ENCODE results near the gene NPIPB9. TPM values are rescaled to one million over a fixed set of nuclear protein-coding genes. Genes with fewer than 3 reads are reported as not detected.
"Not testable (repeated sequence)": the region's sequence is repeated elsewhere in the genome, so short reads cannot be mapped to it uniquely, and the experiment has no call there.

NPIPB9 gene
- total and polyA plus RNA-seq, 11 donors: 0.18 to 1.6 (median 0.89) TPM; not detected in 3

GRCh38 chr16:28746618-28747350, 4.8 kb upstream of the NPIPB9 start:
- ATAC-seq; H3K4me3 ChIP-seq; H3K36me3 ChIP-seq; H3K9me3 ChIP-seq; H3K27ac ChIP-seq; intact Hi-C loops (cut with DNase I); H3K4me1 ChIP-seq; H3K27me3 ChIP-seq: not testable (repeated sequence)
- DNase-seq: peak in 1 of 5 donors; percentile 17
- WGBS, 4 donors: 21 to 38% (median 29%) methylated on average over 8 to 23 of the region's 62 CpGs

GRCh38 chr16:28749997-28750465, 1.6 kb upstream of the NPIPB9 start:
- H3K4me1 ChIP-seq; intact Hi-C loops (cut with DNase I); H3K9me3 ChIP-seq; H3K36me3 ChIP-seq; H3K27me3 ChIP-seq; H3K27ac ChIP-seq: not testable (repeated sequence)
- ATAC-seq: peak; percentile 96 to 99 (median 98)
- TF ChIP-seq CTCF (IDR thresholded peaks at IDR 0.05): peak in 6 of 12 donors; percentile 18 to 36 (median 30)
- DNase-seq: peak; percentile 18 to 46 (median 31)
- peak overlapping the region in 7 of 12 donors; percentile 20 to 42 (median 29) for H3K4me3 ChIP-seq
- 11 to 20% (median 14%) methylated on average over 17 to 25 of the region's 33 CpGs for WGBS, 4 donors

- H3K4me1 ChIP-seq; H3K27me3 ChIP-seq; H3K9me3 ChIP-seq; DNase-seq; intact Hi-C loops (cut with DNase I); H3K27ac ChIP-seq; H3K36me3 ChIP-seq: not testable (repeated sequence)
- no CpG with 5 or more reads among the region's 48 CpGs for WGBS, 4 donors
- peak overlapping the region in 2 of 12 donors; percentile 29 to 42 for H3K4me3 ChIP-seq
- peak in 3 of 4 donors; percentile 20 to 84 (median 80) for ATAC-seq
Measured at GRCh38 chr16:28750469-28751067, 1.0 kb upstream of the NPIPB9 start.

- H3K9me3 ChIP-seq; H3K27me3 ChIP-seq; H3K27ac ChIP-seq; intact Hi-C loops (cut with DNase I); H3K4me3 ChIP-seq; H3K4me1 ChIP-seq; H3K36me3 ChIP-seq; ATAC-seq; DNase-seq: not testable (repeated sequence)
- no CpG with 5 or more reads among the region's 6 CpGs for WGBS, 4 donors
Measured at GRCh38 chr16:28781697-28782096, 30.1 kb downstream of the NPIPB9 start.

GRCh38 chr16:28782357-28782756, 30.8 kb downstream of the NPIPB9 start:
- H3K27ac ChIP-seq; H3K27me3 ChIP-seq; H3K4me3 ChIP-seq; H3K36me3 ChIP-seq; H3K4me1 ChIP-seq; H3K9me3 ChIP-seq; ATAC-seq; DNase-seq; intact Hi-C loops (cut with DNase I): not testable (repeated sequence)
- WGBS, 4 donors: no CpG with 5 or more reads among the region's 4 CpGs

GRCh38 chr16:28802235-28803019, 50.8 kb downstream of the NPIPB9 start:
- H3K4me1 ChIP-seq; H3K27me3 ChIP-seq; H3K36me3 ChIP-seq; H3K27ac ChIP-seq; intact Hi-C loops (cut with DNase I); H3K9me3 ChIP-seq: not testable (repeated sequence)
- ATAC-seq: peak; percentile 83 to 97 (median 93)
- peak in 2 of 5 donors; percentile 57 to 86 for DNase-seq
- H3K4me3 ChIP-seq: peak overlapping the region in 6 of 12 donors; percentile 21 to 37 (median 26)
- WGBS, 4 donors: 48 to 82% (median 50%) methylated on average over 4 to 7 of the region's 13 CpGs
- TF ChIP-seq CTCF (IDR thresholded peaks at IDR 0.05): peak in 8 of 12 donors; percentile 27 to 61 (median 38)

- H3K36me3 ChIP-seq; H3K4me1 ChIP-seq; H3K9me3 ChIP-seq; DNase-seq; H3K4me3 ChIP-seq; intact Hi-C loops (cut with DNase I); H3K27me3 ChIP-seq; H3K27ac ChIP-seq: not testable (repeated sequence)
- ATAC-seq: peak in 2 of 4 donors; percentile 25 to 47
- no CpG with 5 or more reads among the region's 11 CpGs for WGBS, 4 donors
Measured at GRCh38 chr16:28807445-28808120, 56.0 kb downstream of the NPIPB9 start.
